Right ventricle myocardium superior (tissue), 1 donor: ENCODE data around the gene ADGRB2. TPM values are rescaled to one million over a fixed set of nuclear protein-coding genes. Genes with fewer than 3 reads are reported as not detected.

Experiments used
- ATAC-seq: fragments of 200-7000 bp; cut with Tn5 transposase; one replicate; pipeline ENCODE4 v1.9.1; 2020; ENCODE audit warnings: mild to moderate bottlenecking; ENCODE audit not compliant: poor library complexity
- DNase-seq: peaks from one replicate; pipeline ENCODE4 v3.0.0-alpha.2; 2020
- intact Hi-C: fragments of 100-400 bp; cut with DNase I; formaldehyde crosslinking; loops from one replicate; pipeline ENCODE4 v1.11.2; 2022
- microRNA-seq: library from miRNA; unstranded; fragments of <30 nt; microRNA quantifications from one replicate; pipeline ENCODE4 v1.2.0, GENCODE V29; 2020
- total RNA-seq: library from RNA; stranded (reverse); fragmentation: NEBNext Ultra II Directional; extraction: Animal tissue kit (Norgen Biotek cat#: 25700); gene quantifications from one replicate; pipeline ENCODE4 v1.2.1, GENCODE V29; 2021
- donor health status: DM: no; HTN: yes; CAD: no; lungs with severe emphysema.

The ADGRB2 gene
- total RNA-seq, 1 donor from 2014 or later: 14.7 TPM

GRCh38 chr1:31679091-31679490, 85.0 kb downstream of the ADGRB2 start:
- intact Hi-C loops: loop anchor here (5.0 kb wide), 1 partner anchor 33 kb away; no protein-coding TSS in a partner anchor
- DNase-seq: no peak
- ATAC-seq: no peak

GRCh38 chr1:31678681-31679080, 85.5 kb downstream of the ADGRB2 start:
- ATAC-seq (no peak), DNase-seq (no peak)
- intact Hi-C loops: loop anchor here (5.0 kb wide), 1 partner anchor 34 kb away; no protein-coding TSS in a partner anchor

GRCh38 chr1:31677949-31678348, 86.2 kb downstream of the ADGRB2 start:
- ATAC-seq: no peak
- DNase-seq: no peak
- intact Hi-C loops: loop anchor here (5.0 kb wide), 1 partner anchor 34 kb away; no protein-coding TSS in a partner anchor

GRCh38 chr1:31677401-31677800, 86.7 kb downstream of the ADGRB2 start:
- ATAC-seq: no peak
- DNase-seq: no peak
- intact Hi-C loops: loop anchor here (5.0 kb wide), 1 partner anchor 35 kb away; no protein-coding TSS in a partner anchor

Small RNA genes lying within 50 kb of the gene (microRNA-seq; reads per million reads assigned to microRNA genes)
- gene MIR4254: not detected

Other genes with a start within 250 kb of the ADGRB2 start
- gene TINAGL1, start 187.8 kb downstream of the ADGRB2 start, total RNA-seq: 268 TPM
- 0.46 TPM for gene HCRTR1, start 146.7 kb downstream of the ADGRB2 start, total RNA-seq
- gene PEF1, start 119.5 kb downstream of the ADGRB2 start, total RNA-seq: 31.1 TPM
- 10.9 TPM for gene COL16A1, start 60.3 kb downstream of the ADGRB2 start, total RNA-seq
- gene SPOCD1, start 51.7 kb upstream of the ADGRB2 start, total RNA-seq: not detected
- gene PTP4A2, start 174.0 kb upstream of the ADGRB2 start, total RNA-seq: 271 TPM
- 51.0 TPM for gene KHDRBS1, start 249.5 kb upstream of the ADGRB2 start, total RNA-seq